ENCODE data around the gene ARL15.

GRCh38 chr5:54247226-54247625, 63.1 kb downstream of the ARL15 start:
- TF ChIP-seq, protein P1, sequence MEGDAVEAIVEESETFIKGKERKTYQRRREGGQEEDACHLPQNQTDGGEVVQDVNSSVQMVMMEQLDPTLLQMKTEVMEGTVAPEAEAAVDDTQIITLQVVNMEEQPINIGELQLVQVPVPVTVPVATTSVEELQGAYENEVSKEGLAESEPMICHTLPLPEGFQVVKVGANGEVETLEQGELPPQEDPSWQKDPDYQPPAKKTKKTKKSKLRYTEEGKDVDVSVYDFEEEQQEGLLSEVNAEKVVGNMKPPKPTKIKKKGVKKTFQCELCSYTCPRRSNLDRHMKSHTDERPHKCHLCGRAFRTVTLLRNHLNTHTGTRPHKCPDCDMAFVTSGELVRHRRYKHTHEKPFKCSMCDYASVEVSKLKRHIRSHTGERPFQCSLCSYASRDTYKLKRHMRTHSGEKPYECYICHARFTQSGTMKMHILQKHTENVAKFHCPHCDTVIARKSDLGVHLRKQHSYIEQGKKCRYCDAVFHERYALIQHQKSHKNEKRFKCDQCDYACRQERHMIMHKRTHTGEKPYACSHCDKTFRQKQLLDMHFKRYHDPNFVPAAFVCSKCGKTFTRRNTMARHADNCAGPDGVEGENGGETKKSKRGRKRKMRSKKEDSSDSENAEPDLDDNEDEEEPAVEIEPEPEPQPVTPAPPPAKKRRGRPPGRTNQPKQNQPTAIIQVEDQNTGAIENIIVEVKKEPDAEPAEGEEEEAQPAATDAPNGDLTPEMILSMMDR (IDR thresholded peaks at IDR 0.05): no peak
- TF ChIP-seq POLR2A (IDR thresholded peaks at IDR 0.05): no peak
